H1 (cell line): ENCODE measurements around the gene CORO1C. TPM values are rescaled to one million over a fixed set of nuclear protein-coding genes. Genes with fewer than 3 reads are reported as not detected.

Experiments used
- CTCF ChIA-PET: fragments of 300-600 bp; sonication (Branson Sonifier 250); formaldehyde crosslinking; loops from one replicate; lab custom pipeline; 2021; ENCODE audit not compliant: partially characterized antibody; lab: Charles Lee
- POLR2A ChIA-PET: fragments of 300-600 bp; sonication (Branson Sonifier 250); formaldehyde crosslinking; loops from one replicate; lab custom pipeline; 2021; ENCODE audit warnings: inconsistent platforms; ENCODE audit not compliant: partially characterized antibody; lab: Charles Lee
- DNase-seq, 2 experiments: peaks; one replicate each; pipeline versions ENCODE4 v3.0.0 to v3.0.0-alpha.2; 2010 to 2022; ENCODE audit warnings: low spot score in 2 of 2, low read depth in 1 of 2, mixed read lengths in 1 of 2
- FAIRE-seq: peaks from 2 replicates; lab custom pipeline; 2011; peaks lifted over from hg19 to GRCh38; lab: Jason Lieb, UNC
- H2AFZ ChIP-seq: 2 replicates; pipeline ENCODE4 v1.8.1; 2012; ENCODE audit warnings: low read length, inconsistent platforms
- H2AK5ac ChIP-seq: 2 replicates; pipeline ENCODE4 v1.6.1; 2013; ENCODE audit warnings: low read depth, low read length
- H2BK120ac ChIP-seq: replicated peaks from 2 replicates; pipeline ENCODE3; 2013; ENCODE audit warnings: low read depth, low read length, inconsistent platforms
- H2BK12ac ChIP-seq: 2 replicates; pipeline ENCODE4 v1.6.1; 2013; ENCODE audit warnings: low read depth, low read length
- H2BK15ac ChIP-seq: 2 replicates; pipeline ENCODE4 v1.6.1; 2013; ENCODE audit warnings: low read length
- H2BK20ac ChIP-seq: 2 replicates; pipeline ENCODE4 v1.6.1; 2013; ENCODE audit warnings: low read length
- H2BK5ac ChIP-seq: 2 replicates; pipeline ENCODE4 v1.6.1; 2013; ENCODE audit warnings: low read depth, low read length
- H3K14ac ChIP-seq: 2 replicates; pipeline ENCODE4 v1.6.1; 2013; ENCODE audit warnings: inconsistent platforms; ENCODE audit not compliant: insufficient read length
- H3K18ac ChIP-seq: 2 replicates; pipeline ENCODE4 v1.6.1; 2013; ENCODE audit warnings: low read length; ENCODE audit errors: extremely low read depth
- H3K23ac ChIP-seq: 2 replicates; pipeline ENCODE4 v1.6.1; 2013; ENCODE audit warnings: inconsistent platforms; ENCODE audit not compliant: insufficient read length
- H3K23me2 ChIP-seq: 2 replicates; pipeline ENCODE4 v1.6.1; 2013; ENCODE audit warnings: low read depth, low read length
- H3K27ac ChIP-seq: 2 replicates; pipeline ENCODE4 v1.6.1; 2011; ENCODE audit warnings: low read depth, low read length, inconsistent platforms
- H3K27me3 ChIP-seq, 4 experiments: replicated peaks in 1 of 4; 1 replicate in 1 of 4; 2 replicates in 3 of 4; pipeline versions ENCODE4 v1.6.1 to v1.8.1; 2011 to 2013; ENCODE audit warnings: low read length in 3 of 4, mild to moderate bottlenecking in 3 of 4, inconsistent platforms in 2 of 4, mixed read lengths in 2 of 4, moderate library complexity in 1 of 4; ENCODE audit not compliant: control insufficient read depth in 3 of 4, insufficient read depth in 3 of 4; ENCODE audit errors: extremely low read depth in 1 of 4
- H3K36me3 ChIP-seq, 4 experiments: 2 replicates each; pipeline versions ENCODE4 v1.6.1 to v1.8.1; 2011 to 2013; ENCODE audit warnings: mild to moderate bottlenecking in 4 of 4, low read length in 3 of 4, moderate library complexity in 2 of 4, control low read depth in 1 of 4, inconsistent platforms in 1 of 4; ENCODE audit not compliant: insufficient read depth in 4 of 4, control insufficient read depth in 2 of 4
- H3K4ac ChIP-seq: replicated peaks from 2 replicates; pipeline ENCODE3; 2013; ENCODE audit warnings: low read length, low read depth, mixed read lengths, inconsistent platforms; ENCODE audit not compliant: insufficient read length
- H3K4me1 ChIP-seq, 4 experiments: replicated peaks in 1 of 4; 1 replicate in 1 of 4; 2 replicates in 3 of 4; pipeline versions ENCODE4 v1.6.1 to v1.8.1; 2011 to 2013; ENCODE audit warnings: low read length in 3 of 4, inconsistent platforms in 2 of 4, mixed read lengths in 1 of 4; ENCODE audit not compliant: insufficient read depth in 4 of 4, control insufficient read depth in 3 of 4
- H3K4me2 ChIP-seq, 2 experiments: 2 replicates each; pipeline versions ENCODE4 v1.6.1 to v1.8.1; 2011 to 2013; ENCODE audit warnings: low read depth in 2 of 2, low read length in 2 of 2, control low read depth in 1 of 2, inconsistent platforms in 1 of 2, mild to moderate bottlenecking in 1 of 2; ENCODE audit not compliant: insufficient read depth in 1 of 2
- H3K4me3 ChIP-seq, 4 experiments: fragments of 200-600, 300-600 bp in 1 of 4; sonication (generic), shearing (Covaris generic), sonication (Bioruptor Twin) in 1 of 4; 2 replicates each; pipeline versions ENCODE4 v1.5.1 to v1.8.1; 2011 to 2016; ENCODE audit warnings: low read length in 4 of 4, low read depth in 3 of 4, control low read depth in 2 of 4, inconsistent platforms in 2 of 4, mild to moderate bottlenecking in 2 of 4, mixed read lengths in 1 of 4, moderate library complexity in 1 of 4; ENCODE audit not compliant: insufficient read depth in 2 of 4; ENCODE audit errors: extremely low read depth in 1 of 4
- H3K56ac ChIP-seq: replicated peaks from 2 replicates; pipeline ENCODE3; 2013; ENCODE audit warnings: low read depth, mild to moderate bottlenecking, mixed read lengths, low read length, inconsistent platforms; ENCODE audit not compliant: insufficient read length
- H3K79me1 ChIP-seq: 2 replicates; pipeline ENCODE4 v1.6.1; 2013; ENCODE audit warnings: low read depth, low read length, control low read depth
- H3K79me2 ChIP-seq, 2 experiments: 2 replicates each; pipeline versions ENCODE4 v1.6.1 to v1.8.1; 2012 to 2013; ENCODE audit warnings: low read length in 2 of 2, mild to moderate bottlenecking in 2 of 2, inconsistent platforms in 1 of 2; ENCODE audit not compliant: insufficient read depth in 2 of 2, control insufficient read depth in 1 of 2
- H3K9ac ChIP-seq, 4 experiments: replicated peaks in 1 of 4; 1 replicate in 1 of 4; 2 replicates in 3 of 4; pipeline versions ENCODE4 v1.6.1 to v1.8.1; 2011 to 2013; ENCODE audit warnings: low read depth in 3 of 4, low read length in 3 of 4, control low read depth in 2 of 4, mild to moderate bottlenecking in 2 of 4, moderate library complexity in 2 of 4, inconsistent platforms in 1 of 4; ENCODE audit errors: extremely low read depth in 1 of 4
- H3K9me3 ChIP-seq, 2 experiments: 2 replicates each; pipeline versions ENCODE4 v1.6.1 to v1.8.1; 2012 to 2013; ENCODE audit warnings: mild to moderate bottlenecking in 2 of 2, moderate library complexity in 2 of 2, control low read depth in 1 of 2, inconsistent platforms in 1 of 2, low read depth in 1 of 2, low read length in 1 of 2, mixed read lengths in 1 of 2; ENCODE audit not compliant: insufficient read depth in 2 of 2
- H4K20me1 ChIP-seq, 2 experiments: replicated peaks in 1 of 2; 2 replicates each; pipeline versions ENCODE3 to v1.8.1; 2011 to 2013; ENCODE audit warnings: inconsistent platforms in 2 of 2, low read length in 2 of 2, mild to moderate bottlenecking in 1 of 2; ENCODE audit not compliant: insufficient read depth in 2 of 2, control insufficient read depth in 1 of 2
- H4K5ac ChIP-seq: 2 replicates; pipeline ENCODE4 v1.6.1; 2013; ENCODE audit warnings: low read length, low read depth, mixed read lengths, inconsistent platforms; ENCODE audit not compliant: insufficient read length
- H4K8ac ChIP-seq: 2 replicates; pipeline ENCODE4 v1.8.0; 2013; ENCODE audit warnings: mild to moderate bottlenecking, moderate library complexity, low read length, inconsistent platforms; ENCODE audit not compliant: insufficient read depth; ENCODE audit errors: extremely low read depth
- H4K91ac ChIP-seq: replicated peaks from 2 replicates; pipeline ENCODE3; 2013; ENCODE audit warnings: low read length, mixed read lengths, inconsistent platforms; ENCODE audit not compliant: insufficient read length
- BRCA1 ChIP-seq: IDR thresholded peaks from 2 replicates; pipeline ENCODE4 v1.6.1; 2012; ENCODE audit warnings: low read depth, low read length, improper control_type of control experiment
- CBX8 ChIP-seq: fragments of 300-800, 300-1000 bp; sonication (generic); IDR thresholded peaks from 2 replicates; pipeline ENCODE4 v1.7.1; 2016; ENCODE audit warnings: low read depth, low read length, borderline replicate concordance
- EZH2 ChIP-seq: fragments of 200-600 bp; sonication (generic); IDR thresholded peaks from 2 replicates; pipeline ENCODE4 v1.7.1; 2012; ENCODE audit warnings: low read depth, mild to moderate bottlenecking, moderate library complexity, low read length, inconsistent platforms; ENCODE audit not compliant: severe bottlenecking
- RBBP5 ChIP-seq: IDR thresholded peaks from 2 replicates; pipeline ENCODE4 v1.7.1; 2012; ENCODE audit warnings: low read depth, mild to moderate bottlenecking, inconsistent platforms, low read length, moderate library complexity, borderline replicate concordance
- TBP ChIP-seq: IDR thresholded peaks from 2 replicates; pipeline ENCODE4 v1.6.1; 2011; ENCODE audit warnings: low read depth, low read length, improper control_type of control experiment
- WGBS, 2 experiments: shearing (Covaris generic) in 1 of 2; methylation state at CpG; one replicate each; pipeline versions ENCODE4 v1.1.6 to v1.1.7; 2013 to 2015; ENCODE audit warnings: low lambda C conversion rate in 2 of 2, mixed read lengths in 2 of 2, inconsistent platforms in 1 of 2, low coverage in 1 of 2, missing lambda C conversion rate in 1 of 2; ENCODE audit not compliant: insufficient replicate concordance in 2 of 2, insufficient coverage in 1 of 2, insufficient read length in 1 of 2; ENCODE audit errors: extremely low coverage in 1 of 2, missing lambda C conversion rate in 1 of 2; 5-methylcytosine and 5-hydroxymethylcytosine counted together
- polyA plus RNA-seq, 7 experiments: library from polyadenylated mRNA; depleted of rRNA in 3 of 7; stranded (reverse) in 5 of 7; unstranded in 2 of 7; fragments of >200 nt in 5 of 7; fragments of 200-250 nt in 2 of 7; gene quantifications; 1 replicate in 5 of 7; 2 replicates in 1 of 7; 4 replicates in 1 of 7; pipeline versions ENCODE4 v1.2.1 to v1.2.3, GENCODE V29; 2011 to 2013; ENCODE audit warnings: missing spikeins in 2 of 7, mixed read lengths in 2 of 7
- total RNA-seq: library from RNA; stranded (reverse); fragmentation: NEBNext Ultra II Directional; extraction: Animal tissue kit (Norgen Biotek cat#: 25700); gene quantifications from 2 replicates; pipeline ENCODE4 v1.2.1, GENCODE V29; 2021
- TF ChIP-seq, protein P1 (sequence below): IDR thresholded peaks from 2 replicates; pipeline ENCODE4 v1.6.1; 2011; ENCODE audit warnings: low read length, improper control_type of control experiment

Gene CORO1C
- total and polyA plus RNA-seq, 2 of the 8 experiments (the other 6 are each of a cell fraction or from before 2014, with no cell fraction given), result 72.7 to 120 TPM

DNA sequence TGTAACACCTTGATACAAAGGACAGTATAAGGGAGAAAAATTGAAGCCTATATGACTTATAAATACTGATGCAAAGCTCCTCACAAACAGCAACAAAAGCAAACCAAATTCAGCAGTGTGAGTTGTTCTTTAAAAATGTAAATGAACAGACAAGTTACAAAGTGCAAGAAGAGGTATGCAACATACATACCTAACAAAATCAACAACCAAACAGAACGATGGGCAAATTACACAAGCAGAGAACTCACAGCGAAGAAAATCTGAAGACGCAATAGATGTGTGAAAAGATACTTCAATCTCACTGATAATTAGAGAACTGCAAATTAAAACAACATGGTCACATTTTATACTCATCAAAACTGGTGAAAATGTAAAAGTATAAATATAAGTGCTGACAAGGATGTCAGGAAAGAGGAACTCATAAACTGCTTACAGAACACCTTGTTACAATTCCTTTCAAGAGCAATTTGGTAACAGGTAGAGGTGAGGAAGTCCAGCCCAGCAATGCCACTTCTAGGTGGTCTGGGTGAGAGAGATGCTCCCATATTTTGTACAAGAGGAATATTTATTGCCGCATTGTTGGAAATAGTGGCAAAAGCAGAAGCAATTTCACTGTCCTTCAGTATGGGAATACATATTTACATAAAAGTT lies 47.3 kb downstream of the CORO1C start:
- Histone ChIP-seq H3K23me2 (no peaks in the 10 kb centered on the region), H4K8ac (no peak overlapping the region), H3K18ac (no peak overlapping the region), H3K23ac (no peak overlapping the region), H2AK5ac (no peak overlapping the region), H3K9ac (no peak overlapping the region), H2AFZ (no peak overlapping the region), H3K27ac (no peak overlapping the region), H3K4me2 (no peak overlapping the region), H4K5ac (no peak overlapping the region), H3K9me3 (no peaks in the 10 kb centered on the region), H3K79me1 (peaks cover 2% of the 10 kb centered on the region; the same call in 1 of the 2 replicates), H4K91ac (no peak overlapping the region), H3K79me2 (peaks cover 0 to 67% of the 10 kb centered on the region in 2 experiments; a peak in 2 of 4 replicates), H3K27me3 (no peaks in the 10 kb centered on the region), H3K14ac (no peak overlapping the region), H2BK15ac (no peak overlapping the region), H3K36me3 (no peaks in the 10 kb centered on the region), H2BK120ac (no peak overlapping the region), H2BK5ac (no peak overlapping the region), H3K4me3 (no peak overlapping the region), H4K20me1 (peaks cover 2% of the 10 kb centered on the region in 2 experiments), H2BK20ac (no peak overlapping the region), H2BK12ac (no peak overlapping the region), H3K4me1 (peaks cover 0 to 2% (median 1%) of the 10 kb centered on the region in 4 experiments; a peak in 1 of 7 replicates), H3K56ac (no peak overlapping the region), H3K4ac (no peak overlapping the region)
- TF ChIP-seq TBP (no peak), CBX8 (no peak), RBBP5 (no peak), BRCA1 (no peak), EZH2 (no peak)
- TF ChIP-seq, protein P1, sequence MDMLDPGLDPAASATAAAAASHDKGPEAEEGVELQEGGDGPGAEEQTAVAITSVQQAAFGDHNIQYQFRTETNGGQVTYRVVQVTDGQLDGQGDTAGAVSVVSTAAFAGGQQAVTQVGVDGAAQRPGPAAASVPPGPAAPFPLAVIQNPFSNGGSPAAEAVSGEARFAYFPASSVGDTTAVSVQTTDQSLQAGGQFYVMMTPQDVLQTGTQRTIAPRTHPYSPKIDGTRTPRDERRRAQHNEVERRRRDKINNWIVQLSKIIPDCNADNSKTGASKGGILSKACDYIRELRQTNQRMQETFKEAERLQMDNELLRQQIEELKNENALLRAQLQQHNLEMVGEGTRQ, result no peak
- 84% methylated on average over 4 of the region's 4 CpGs; no CpG with 5 or more reads in 1 of the 2 experiments for WGBS, 2 experiments
- ChIA-PET POLR2A (no interaction called here), CTCF (interaction anchor here (0.8 to 3.8 kb wide), 3 partner anchors 20 to 119 kb away, joined by 3 to 25 read pairs (median 3); no protein-coding TSS in a partner anchor)
- DNase-seq, result no peak
- FAIRE-seq, result no peak
